ENCODE data around the gene ADARB2.

ADARB2 gene

DNA sequence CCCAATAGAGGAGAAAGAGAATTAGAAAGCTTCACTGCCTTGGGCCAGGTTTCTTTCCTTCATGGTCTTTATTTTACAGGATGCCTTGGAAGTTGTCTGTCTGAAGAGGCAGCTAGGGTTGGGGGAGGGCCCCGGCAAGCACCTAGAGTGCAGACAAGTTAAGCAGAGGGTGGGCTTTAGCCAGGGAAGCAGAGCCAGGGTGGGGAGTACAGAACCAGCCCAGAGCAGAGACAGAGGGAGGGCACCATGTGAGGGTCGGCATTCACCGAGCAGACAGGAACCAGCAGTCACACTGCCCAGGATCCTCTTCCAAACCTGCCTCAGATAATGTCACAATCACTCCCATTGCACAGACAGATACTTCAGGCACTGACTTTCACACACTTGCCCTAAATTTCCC, 75.9 kb downstream of the ADARB2 start:
- no peak for DNase-seq

DNA sequence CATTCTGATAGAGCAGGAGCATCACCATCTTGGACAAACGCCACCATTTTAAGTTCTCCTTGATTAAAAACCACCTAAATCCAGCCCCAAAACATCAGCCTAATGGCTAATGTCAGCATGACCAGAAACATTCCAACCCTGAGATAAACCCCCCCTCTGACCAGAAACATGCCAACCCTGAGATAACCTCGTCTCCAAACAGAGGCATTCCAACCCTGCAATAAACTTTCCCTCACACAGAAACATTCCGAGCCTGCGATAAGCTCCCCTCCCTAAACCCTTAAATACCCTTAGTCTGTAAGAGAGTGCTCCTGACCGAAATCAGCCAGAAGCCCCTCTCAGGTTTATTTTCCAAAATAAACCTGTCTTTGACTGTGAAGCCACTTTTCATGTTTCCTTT, 76.5 kb downstream of the ADARB2 start:
- no peak for DNase-seq

DNA sequence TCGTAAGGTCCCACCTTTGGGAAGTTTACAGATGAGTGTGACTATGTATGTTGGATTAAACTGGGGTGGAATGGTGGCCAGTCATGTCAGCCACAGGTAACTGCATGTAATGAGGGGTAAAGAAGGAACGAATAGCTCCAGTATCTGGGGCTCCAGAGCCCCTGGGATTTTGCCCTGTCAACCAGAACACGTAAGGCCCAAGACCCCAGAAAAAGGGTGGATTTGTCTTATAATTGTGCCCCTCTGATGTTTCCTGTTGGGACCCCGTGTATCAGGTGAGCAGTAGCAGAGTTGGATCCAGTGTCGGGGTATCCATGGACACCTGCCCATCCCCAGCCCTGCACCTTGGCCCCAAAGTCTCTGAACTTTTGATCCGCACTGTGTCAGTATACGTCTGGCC, 76.9 kb downstream of the ADARB2 start:
- DNase-seq: no peak

DNA sequence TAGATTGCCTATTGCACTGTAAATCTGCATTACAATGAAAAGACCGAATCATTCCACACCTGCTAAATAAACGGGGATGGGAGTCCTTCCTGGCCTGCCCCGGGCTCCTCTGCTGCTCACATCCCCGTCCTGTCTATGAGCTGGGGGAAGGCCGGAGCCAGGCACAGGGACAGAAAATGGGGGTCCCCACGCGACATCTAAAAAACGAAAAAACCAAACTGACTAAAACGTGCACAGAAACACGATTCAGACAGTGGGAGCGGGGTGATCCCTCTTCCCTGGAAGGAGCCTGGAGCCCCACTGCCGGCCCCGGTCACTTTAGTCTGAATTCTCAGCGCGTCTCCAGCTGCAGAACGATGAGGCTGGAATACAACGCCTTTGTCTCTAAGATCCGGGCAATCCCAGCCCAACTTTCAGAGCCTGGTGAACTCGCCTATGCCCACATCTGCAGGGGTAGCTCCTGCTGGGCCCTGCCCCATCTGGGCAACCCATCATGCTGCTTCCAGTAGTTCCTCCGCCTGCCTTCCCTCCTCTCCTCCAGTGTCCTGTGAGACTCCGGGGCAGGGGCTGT, 78.0 kb downstream of the ADARB2 start:
- no peak for DNase-seq

DNA sequence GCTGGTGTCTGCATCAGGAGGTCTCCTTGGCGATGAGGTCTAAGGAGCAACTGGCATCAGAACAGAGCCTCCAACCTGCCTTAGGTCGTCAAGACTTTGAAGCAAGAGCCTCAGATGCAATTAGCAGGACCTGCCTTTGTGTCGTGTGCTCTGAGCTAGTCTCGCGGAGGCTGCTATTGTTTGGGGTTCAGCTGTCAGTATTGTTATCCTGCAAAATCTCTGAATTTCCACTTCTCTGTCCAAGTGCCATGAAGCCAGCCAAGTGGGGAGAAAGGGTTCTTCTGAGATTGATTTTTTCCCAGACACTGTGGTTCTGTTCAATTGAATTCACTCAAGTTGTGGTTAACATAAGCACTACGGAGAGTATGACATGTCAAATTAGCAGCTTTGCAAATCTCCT, 78.7 kb downstream of the ADARB2 start:
- no peak for DNase-seq

DNA sequence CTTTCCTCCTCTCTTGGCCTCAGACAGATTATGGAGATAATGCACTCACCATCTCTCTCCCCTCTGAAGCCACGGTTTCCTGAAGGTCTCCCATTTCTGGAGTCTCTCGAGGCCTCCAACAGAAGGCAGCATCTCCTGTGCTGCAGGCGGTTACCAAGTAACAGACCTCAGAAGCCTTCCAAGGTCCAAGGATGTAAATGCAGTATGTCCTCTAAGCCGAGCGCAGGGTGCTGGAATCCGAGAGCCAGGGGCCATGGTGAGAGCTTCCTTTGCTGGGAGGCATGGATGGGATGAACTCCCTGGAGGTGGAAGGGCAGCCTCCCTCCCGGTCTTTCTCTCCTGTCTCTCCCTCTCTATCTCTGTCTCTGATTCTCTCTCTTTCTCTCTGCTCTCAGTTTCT, 79.8 kb downstream of the ADARB2 start:
- DNase-seq: no peak

DNA sequence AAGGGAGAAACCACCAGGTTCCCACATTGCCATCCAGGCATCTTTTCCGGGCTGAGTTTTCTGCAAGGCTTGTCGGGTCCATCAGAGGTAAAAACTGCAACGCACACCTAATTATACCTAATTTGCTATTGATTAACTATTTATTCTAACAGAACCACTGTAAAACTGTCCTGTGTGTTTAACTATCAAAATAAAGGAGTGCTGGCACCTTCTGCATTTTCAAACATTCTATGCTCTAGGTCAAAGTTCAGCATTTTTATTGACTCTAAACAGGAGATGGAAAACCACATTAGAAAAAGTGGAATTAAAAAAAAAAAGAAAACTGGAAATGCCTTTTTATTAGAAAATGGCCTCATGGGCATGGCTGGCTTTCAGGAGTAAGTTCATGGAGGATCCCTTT, 82.0 kb downstream of the ADARB2 start:
- DNase-seq: no peak

DNA sequence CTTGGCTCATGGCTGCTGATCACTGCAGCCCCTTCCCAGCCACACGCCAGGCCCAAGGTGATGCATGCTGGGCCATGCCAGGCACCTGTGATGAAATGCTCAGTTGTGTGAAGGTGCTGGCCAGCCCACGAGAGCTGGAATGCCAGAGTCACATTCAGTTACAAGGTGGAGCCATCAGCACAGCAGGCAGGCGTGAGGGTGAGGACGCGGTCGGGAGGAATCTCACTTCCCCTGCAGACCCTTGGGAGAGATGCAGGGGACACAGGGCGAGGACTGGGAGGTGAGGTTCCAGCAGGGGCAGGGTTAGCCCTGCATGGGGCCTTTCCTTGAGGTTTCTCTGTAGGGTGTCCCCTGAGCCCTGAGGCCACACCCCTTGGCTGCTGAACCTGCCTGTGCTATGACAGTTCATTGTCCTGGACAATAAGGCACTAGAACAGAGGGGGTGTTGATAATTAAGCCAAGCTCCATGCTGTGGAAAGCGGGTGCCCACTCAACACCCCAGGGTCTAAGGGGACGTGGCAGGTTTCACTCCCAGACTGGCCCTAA, 82.4 kb downstream of the ADARB2 start:
- no peak for DNase-seq

DNA sequence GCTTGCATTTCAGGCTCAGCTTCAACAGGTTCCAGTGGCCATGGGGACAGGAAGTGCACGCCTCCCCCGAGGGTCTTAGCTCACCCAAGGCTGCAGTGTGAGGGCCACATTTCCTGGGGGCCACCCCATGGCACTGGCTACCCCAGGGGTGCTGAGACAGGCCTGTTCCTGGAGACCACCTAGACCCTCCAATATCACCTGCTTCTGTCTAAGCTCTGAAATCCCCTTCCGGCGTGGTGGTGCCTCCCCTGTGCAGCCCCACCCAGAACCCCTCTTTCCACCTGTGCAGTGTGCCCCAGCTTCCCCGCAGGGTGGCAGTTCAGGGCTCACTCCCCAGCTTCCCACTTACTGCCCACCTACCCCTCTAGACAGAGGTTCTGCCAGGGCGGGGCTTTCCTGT, 83.1 kb downstream of the ADARB2 start:
- no peak for DNase-seq

DNA sequence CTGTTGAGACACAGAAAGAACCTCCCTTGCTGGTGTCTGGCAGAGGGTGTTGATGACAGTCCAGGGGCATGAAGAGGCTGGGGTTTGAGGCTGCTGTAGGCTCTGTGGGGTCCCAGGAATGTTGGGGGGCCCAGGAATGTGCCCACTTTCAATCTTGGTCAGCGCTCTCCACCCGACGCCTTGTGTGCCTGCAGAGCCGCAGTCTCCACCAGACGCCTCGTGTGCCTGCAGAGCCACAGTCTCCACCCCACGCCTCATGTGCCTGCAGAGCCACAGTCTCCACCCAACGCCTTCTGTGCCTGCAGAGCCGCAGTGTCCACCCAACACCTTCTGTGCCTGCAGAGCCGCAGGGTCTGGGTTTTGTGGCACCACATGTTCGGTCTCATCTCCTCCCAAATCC, 84.0 kb downstream of the ADARB2 start:
- DNase-seq: no peak

DNA sequence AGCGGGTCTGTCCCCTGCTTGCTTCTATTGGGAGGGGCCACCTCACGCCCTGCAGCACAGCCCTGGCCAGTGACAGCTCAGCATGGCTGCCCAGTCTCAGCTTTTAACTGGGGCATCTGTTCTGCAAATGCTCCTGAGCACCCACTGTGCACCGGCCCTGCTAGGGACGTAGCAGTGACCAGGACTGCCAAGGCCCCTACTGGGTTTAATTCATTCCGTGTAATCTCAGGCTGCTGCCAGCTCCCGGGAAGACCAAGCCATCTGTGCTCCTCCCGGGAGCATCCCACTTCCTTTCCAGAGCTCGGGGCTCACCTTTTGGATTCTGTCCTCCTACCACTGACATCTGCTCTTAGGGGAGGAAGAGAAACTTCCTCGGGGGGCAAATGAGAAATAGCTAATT, 85.2 kb downstream of the ADARB2 start:
- no peak for DNase-seq

DNA sequence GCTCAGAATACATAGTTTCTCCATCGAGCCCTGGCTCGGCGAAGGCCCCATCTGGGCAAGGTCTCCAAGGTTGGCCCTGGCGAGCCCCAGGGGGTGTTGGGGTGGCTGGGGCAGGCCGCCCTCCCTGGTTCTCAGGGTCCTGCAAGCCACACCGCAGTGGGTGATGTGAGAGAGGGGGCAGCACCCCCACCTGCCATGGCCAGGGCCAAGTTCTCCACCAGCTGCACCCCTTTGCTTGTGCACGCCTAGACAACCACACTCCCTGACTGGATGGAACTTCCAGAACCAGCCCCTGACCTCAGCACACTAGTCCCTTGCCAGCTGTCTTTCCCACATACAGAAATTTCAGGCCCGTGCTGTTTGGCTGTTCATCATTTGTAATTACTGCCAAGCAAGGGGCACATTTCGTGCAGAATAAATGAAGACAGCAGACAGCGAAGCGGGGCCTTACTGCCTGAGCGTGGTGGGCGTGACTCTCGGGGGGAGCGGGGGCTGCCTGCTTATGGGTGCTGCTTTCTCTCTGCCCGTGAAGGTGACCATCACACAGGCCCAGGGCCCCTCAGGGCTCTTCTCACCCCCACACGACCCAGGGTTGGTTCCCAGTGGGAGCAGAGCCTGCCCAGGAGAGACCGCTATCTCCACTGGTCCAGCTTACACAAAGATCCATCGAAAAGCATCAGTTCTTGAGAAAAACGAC, 85.9 kb downstream of the ADARB2 start:
- DNase-seq: no peak

DNA sequence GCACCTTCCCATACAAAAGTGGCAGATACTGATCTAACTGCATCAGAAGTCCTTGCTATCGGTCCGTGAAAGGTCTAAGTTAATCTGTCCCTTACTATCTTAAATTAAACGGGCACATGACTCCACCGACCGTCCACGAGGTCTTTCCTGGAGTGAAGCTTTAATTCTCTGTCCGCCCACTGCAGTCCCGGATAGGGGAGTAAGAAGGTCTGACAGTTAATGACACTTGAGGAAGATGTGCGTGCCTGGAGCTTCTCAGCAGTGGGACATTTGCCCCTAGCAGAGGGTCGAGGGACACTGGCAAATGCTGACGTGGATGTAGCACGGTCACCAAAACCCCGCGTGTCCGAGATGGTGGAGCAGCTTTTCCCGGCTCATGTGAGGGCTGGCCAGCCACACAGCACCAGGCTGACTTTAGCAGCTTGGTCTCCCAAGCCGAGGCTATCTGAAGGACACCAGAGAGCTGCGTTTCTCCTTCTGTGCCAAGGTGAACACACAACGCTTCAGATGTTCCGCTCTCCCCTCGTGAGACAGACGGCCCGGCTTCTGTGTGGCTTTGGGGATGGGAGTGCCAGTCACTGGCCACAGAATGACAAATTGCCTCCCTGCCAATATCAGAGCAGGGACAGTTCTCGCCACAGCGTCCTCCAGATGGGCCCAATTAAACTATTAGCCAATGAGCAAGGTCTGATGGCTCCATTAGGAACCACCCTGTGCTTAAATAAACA, 86.6 kb downstream of the ADARB2 start:
- no peak for DNase-seq

DNA sequence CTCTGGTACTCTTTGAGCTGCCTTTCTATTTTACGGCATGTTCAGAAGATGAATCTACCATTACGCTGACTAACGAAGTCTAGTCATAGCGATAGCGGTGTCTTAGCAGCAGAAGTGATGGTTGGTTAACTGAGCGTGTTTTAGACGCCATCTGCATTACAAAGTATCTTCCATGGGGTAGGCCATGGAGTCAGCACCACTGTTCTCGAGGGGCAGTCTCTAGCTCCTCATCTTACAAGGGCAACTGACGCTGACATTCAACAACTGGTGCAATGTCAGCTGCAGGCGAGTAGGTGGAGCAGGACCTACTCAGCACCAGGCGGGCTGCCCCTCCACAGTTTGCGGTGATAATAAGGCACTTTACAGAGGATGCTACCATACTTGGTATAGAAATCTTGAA, 88.7 kb downstream of the ADARB2 start:
- DNase-seq: no peak

DNA sequence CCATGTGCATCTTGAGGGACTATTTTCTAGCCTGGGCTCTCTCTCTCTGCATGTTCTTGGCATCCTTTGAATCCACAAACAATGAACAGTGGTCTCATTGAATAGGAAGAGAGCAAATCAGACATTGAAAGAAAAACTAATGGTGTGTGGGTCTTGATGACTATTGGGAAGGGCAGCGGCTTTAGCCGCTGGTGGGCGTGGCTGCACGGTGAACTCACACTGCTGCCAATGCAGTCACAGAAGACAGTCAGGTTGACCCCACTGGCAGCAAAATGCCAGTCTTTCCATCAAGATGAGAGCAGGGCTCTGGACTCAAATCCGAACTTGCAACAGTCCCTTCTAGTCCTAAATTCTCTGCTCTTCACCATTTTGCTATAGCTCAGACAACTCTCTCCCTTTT, 91.0 kb downstream of the ADARB2 start:
- no peak for DNase-seq

DNA sequence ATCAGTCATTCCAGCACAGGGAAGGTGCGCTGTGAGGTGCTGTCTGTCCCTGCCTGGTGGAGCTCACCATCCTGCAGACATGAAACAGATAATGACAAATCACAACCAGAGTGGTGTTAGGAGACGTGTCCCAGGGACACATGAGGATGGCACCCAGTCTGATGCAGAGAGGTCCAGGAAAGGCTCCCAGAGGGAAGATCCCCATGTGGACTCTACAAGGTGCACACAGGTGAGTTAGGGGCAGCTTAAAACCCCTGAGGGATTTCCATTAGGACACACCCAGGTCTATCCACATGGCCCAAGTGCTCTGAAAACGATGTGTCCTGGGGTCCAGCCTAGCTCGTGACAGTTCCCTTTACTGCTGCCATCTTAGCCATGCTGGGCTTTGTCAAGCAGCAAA, 91.4 kb downstream of the ADARB2 start:
- no peak for DNase-seq

DNA sequence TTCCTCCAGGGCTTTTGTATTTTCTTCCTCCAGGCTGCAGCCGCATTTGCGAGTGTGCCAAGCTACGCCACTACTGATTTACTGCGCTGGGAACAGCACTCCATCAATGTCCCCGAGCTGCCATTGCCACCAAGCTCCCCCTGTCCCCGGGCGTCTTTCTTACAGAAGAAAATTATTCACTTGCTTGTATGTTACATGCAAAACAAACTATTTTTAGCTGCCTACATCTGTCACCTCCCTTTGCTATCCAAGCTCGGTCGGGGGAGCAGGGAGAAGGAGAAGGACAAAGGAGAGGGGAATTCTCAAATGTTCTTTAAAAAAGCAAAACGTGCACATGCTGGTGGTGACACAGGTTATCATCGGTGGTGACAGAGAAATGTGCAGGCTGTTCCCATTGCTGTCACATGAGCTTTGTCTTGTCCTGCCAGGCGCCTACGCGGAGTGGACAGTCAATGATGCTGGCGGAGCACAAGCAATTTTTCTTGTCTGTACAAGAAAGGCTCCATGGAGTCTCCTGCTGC, 93.1 kb downstream of the ADARB2 start:
- DNase-seq: no peak

DNA sequence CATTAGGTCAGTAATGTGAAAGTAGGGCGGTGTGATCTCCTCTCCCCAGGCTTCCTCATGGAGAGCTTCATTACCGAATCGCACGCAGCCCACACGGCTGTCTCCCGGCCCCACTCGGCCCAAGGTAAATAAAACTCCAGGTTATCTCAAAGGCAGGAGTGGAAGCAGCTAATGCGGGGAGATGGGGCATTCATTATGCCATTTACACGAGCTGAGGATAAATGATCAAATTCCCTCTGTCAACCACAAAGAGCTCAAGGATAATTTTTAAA, 93.5 kb downstream of the ADARB2 start:
- DNase-seq: no peak

DNA sequence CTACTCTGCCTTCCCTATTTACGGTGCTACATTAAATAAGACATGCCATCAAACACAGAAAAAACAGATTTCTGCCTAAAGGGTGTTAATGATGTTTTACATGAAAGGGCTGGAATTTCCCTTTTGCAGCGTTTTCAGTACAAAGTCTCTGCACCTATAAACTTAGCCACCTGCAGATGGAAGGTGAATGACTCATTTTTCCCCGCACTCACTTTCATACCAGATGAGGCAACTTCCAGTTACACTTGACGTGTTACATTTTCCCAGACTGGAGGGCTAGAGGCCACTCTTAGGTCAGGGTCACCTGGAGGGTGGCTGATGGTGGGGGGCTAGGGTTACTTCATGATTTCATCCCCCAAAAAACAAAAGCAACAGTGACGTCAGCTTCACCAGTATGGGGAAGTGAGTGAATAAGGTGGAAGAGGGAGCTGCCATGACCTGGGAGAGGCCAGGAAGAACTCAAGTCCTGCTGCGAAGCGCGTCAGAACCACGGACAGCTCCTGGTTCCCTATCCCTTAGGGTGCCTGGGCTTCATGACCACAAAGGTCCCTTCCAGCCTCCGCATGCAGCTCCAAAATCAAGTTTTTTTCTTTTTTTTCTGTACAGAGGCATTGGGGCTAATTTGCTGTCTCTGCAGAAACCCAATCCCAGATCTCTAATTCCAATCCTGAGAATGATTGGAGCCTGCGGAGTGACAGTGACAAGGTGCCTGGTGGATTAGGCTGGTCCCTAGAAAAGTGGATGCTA, 94.0 kb downstream of the ADARB2 start:
- DNase-seq: no peak

DNA sequence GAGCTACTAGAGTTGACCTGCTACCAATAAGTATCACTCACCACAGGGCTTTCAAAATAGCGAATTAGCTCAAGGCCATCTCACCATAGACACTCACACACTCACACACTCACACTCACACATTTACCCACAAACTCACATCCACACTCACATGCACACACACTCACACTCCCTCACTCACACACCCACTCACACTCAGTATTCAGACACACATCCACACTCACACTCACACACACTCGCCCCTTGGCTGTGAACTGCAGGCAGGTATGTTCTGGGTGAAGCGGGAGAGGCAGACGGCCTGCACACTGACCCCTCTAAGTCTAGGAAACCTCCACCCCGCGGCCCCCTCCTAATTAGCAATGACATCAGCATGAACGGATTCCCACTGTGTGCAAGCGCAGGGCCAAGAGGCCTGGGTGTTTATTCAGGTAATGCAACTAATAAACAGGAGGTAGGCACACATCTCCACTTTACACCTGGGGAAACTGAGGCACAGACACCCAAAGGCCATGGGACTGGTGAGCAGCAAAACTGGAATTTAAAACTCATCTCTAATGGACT, 94.6 kb downstream of the ADARB2 start:
- DNase-seq: no peak

DNA sequence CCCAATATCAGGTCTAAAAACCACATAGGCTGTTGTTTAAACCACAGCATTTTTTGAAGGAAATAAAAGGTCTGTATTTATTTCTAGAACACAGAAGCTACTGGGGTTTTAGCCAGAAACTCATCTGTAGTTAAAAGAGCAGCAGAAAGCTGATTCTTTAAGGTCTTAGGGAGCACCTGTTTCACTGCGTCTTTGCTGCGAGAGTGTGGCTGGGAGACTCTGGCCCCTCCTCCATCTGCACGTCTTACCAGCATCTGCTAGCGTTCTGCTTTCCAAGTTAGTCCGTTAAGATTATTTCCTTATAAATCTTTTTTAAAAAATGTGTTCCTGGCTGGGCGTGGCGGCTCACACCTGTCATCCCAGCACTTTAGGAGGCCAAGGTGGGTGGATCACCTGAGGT, 95.9 kb downstream of the ADARB2 start:
- no peak for DNase-seq

DNA sequence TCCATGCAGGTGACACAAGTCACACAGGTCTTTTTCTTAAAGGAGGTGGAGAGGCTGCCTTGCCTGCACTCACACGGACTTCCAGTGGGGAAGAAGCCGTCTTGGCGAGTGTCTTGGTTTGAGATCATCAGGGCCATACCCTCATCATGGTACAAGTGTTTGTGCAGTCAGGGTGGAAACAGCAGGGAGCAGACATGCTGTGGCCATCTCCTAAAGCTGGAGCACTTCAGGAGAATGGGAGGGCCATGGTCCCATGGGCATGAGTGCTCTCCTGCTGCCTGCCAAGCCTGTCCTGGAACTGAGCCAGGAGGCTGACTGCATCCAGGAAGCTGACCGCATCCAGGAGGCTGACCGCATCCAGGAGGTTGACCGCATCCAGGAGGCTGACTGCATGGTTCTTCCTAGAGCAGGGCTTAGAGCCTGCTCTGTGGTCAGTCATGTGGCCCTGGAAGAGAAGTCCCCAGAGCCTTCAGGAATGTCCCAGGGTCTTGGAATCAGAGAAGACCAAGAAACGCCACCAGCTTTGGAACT, 98.4 kb downstream of the ADARB2 start:
- no peak for DNase-seq

DNA sequence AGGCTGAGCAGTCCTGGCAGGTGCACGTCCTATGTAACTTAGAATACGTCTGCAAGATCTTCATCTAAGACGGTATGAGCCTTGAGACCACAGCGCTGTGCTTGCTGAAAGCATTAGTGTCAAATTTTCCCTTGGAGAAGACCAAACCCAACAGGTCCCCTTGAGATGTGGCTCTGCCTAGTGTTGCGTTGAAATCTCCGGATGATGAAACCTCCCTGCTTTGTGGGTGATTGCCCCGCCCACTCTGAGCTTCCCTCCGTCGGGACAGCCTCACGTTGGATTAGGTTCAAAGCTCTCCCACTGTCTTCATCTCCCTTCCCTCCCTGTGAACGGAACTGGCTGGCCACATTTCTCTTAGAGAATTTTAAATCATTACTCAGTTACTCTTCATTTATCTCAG, 102.0 kb downstream of the ADARB2 start:
- no peak for DNase-seq
